Caco-2 (cell line): Measurements from ENCODE around the gene TMEM203. TPM values are rescaled to one million over a fixed set of nuclear protein-coding genes. Genes with fewer than 3 reads are reported as not detected.

Source experiments
- BruUV-seq: library from RNA; stranded (reverse); fragments of 400-500 nt; replicated peaks from 2 replicates; lab custom pipeline; 2021; lab: Mats Ljungman, UMichigan
- CTCF ChIA-PET: fragments of 300-600 bp; sonication (Branson Sonifier 250); formaldehyde crosslinking; loops from one replicate; lab custom pipeline; 2022; ENCODE audit warnings: antibody characterized with exemption; lab: Charles Lee
- POLR2A ChIA-PET: fragments of 300-600 bp; sonication (Branson Sonifier 250); formaldehyde crosslinking; loops from one replicate; lab custom pipeline; 2022; ENCODE audit warnings: antibody characterized with exemption; lab: Charles Lee
- DNase-seq, 2 experiments: peaks; one replicate each; pipeline versions ENCODE4 v3.0.0 to v3.0.0-alpha.2; 2020 to 2022
- H3K27me3 ChIP-seq: replicated peaks from 2 replicates; pipeline ENCODE4 v1.6.0; 2011; ENCODE audit warnings: low read length; ENCODE audit not compliant: control insufficient read depth, insufficient read depth
- H3K36me3 ChIP-seq: 2 replicates; pipeline ENCODE4 v1.5.1; 2011; ENCODE audit warnings: low read length; ENCODE audit not compliant: control insufficient read depth, insufficient read depth
- H3K4me1 ChIP-seq: fragments of 250-450 bp; sonication (Bioruptor Pico); 2 replicates; pipeline ENCODE4 v1.5.1; 2020; ENCODE audit warnings: mild to moderate bottlenecking
- H3K4me3 ChIP-seq: 2 replicates; pipeline ENCODE4 v1.5.1; 2011; ENCODE audit warnings: low read depth, mild to moderate bottlenecking, control low read depth, low read length
- H3K9me3 ChIP-seq: fragments of 250-450 bp; sonication (Bioruptor Pico); 2 replicates; pipeline ENCODE4 v1.5.1; 2020; ENCODE audit warnings: mild to moderate bottlenecking, moderate library complexity
- H3K27ac Mint-ChIP-seq: one replicate; pipeline ENCODE4 v1.8.0; 2022; ENCODE audit warnings: mixed read lengths; ENCODE audit not compliant: unreplicated experiment
- H3K27me3 Mint-ChIP-seq: one replicate; pipeline ENCODE4 v1.8.0; 2022; ENCODE audit warnings: mixed read lengths; ENCODE audit not compliant: insufficient read depth, unreplicated experiment
- H3K36me3 Mint-ChIP-seq: one replicate; pipeline ENCODE4 v1.8.0; 2022; ENCODE audit warnings: mild to moderate bottlenecking, mixed read lengths; ENCODE audit not compliant: insufficient read depth, unreplicated experiment
- H3K4me1 Mint-ChIP-seq: one replicate; pipeline ENCODE4 v1.8.0; 2022; ENCODE audit warnings: low read depth, mixed read lengths; ENCODE audit not compliant: unreplicated experiment
- H3K4me3 Mint-ChIP-seq: one replicate; pipeline ENCODE4 v1.8.0; 2022; ENCODE audit warnings: mild to moderate bottlenecking, moderate library complexity, mixed read lengths; ENCODE audit not compliant: unreplicated experiment
- H3K9me3 Mint-ChIP-seq: one replicate; pipeline ENCODE4 v1.8.0; 2022; ENCODE audit warnings: mixed read lengths; ENCODE audit not compliant: unreplicated experiment
- CTCF ChIP-seq, 2 experiments: fragments of 200-600 bp in 1 of 2; IDR thresholded peaks; 1 replicate in 1 of 2; 2 replicates in 1 of 2; pipeline versions ENCODE4 v1.5.1 to v1.8.0; 2011 to 2022; ENCODE audit warnings: antibody characterized with exemption in 1 of 2, control low read depth in 1 of 2, inconsistent platforms in 1 of 2, low read depth in 1 of 2, low read length in 1 of 2, mild to moderate bottlenecking in 1 of 2, moderate library complexity in 1 of 2; ENCODE audit not compliant: insufficient read depth in 1 of 2, severe bottlenecking in 1 of 2, unreplicated experiment in 1 of 2
- intact Hi-C: fragments of 100-400 bp; cut with micrococcal nuclease; formaldehyde crosslinking; loops from one replicate; pipeline ENCODE4 v1.10.0; 2022; ENCODE audit not compliant: unreplicated experiment
- total RNA-seq: library from RNA; stranded (reverse); gene quantifications from 2 replicates; pipeline ENCODE4 v1.2.3, GENCODE V29; 2022

Gene TMEM203
- total RNA-seq, 1 experiment from 2014 or later = 38.4 TPM

GRCh38 chr9:137230705-137231371 lies 25.4 kb upstream of the TMEM203 start, which contains the start of gene SLC34A3:
SLC34A3 (plus strand) TSS chr9:137230901; CDS start chr9:137231703, 802 bp downstream.
- Mint-ChIP-seq H3K27me3 (no peaks in the 10 kb centered on the region), H3K4me1 (peaks cover 19% of the 10 kb centered on the region), H3K27ac (no peak within 1 kb of the TSS), H3K4me3 (no peak within 1 kb of the TSS), H3K36me3 (peaks cover 14% of the 10 kb centered on the region), H3K9me3 (no peaks in the 10 kb centered on the region)
- no peak for DNase-seq
- Histone ChIP-seq H3K36me3 (no peaks in the 10 kb centered on the region), H3K9me3 (no peaks in the 10 kb centered on the region), H3K4me3 (no peak within 1 kb of the TSS), H3K27me3 (no peaks in the 10 kb centered on the region), H3K4me1 (peaks cover 42% of the 10 kb centered on the region)
- TF ChIP-seq CTCF (IDR thresholded peaks at IDR 0.05; ENCODE audit: insufficient read depth in 1 of 2, low read depth in 1 of 2, low read length in 1 of 2, severe bottlenecking in 1 of 2, unreplicated experiment in 1 of 2) = no peak
- intact Hi-C loops = no loop called here
- ChIA-PET CTCF (interaction anchor here (0.6 to 1.0 kb wide), 2 partner anchors 41 to 117 kb away, joined by 3 to 4 read pairs; no protein-coding TSS in a partner anchor), POLR2A (interaction anchor here (0.6 kb wide), 1 partner anchor 7 kb away, joined by 7 read pairs; no protein-coding TSS in a partner anchor)
- BruUV-seq = no TSS peak

GRCh38 chr9:137229903-137230704 lies 24.7 kb upstream of the TMEM203 start:
- Histone ChIP-seq H3K27me3 (no peaks in the 10 kb centered on the region), H3K36me3 (no peaks in the 10 kb centered on the region), H3K4me3 (no peak overlapping the region), H3K9me3 (no peaks in the 10 kb centered on the region), H3K4me1 (peaks cover 38% of the 10 kb centered on the region)
- POLR2A ChIA-PET = interaction anchor here (0.6 to 0.7 kb wide), 2 partner anchors 11 to 60 kb away, joined by 3 to 4 read pairs; partner anchors contain the start of gene TUBB4B
- Mint-ChIP-seq H3K4me3 (no peak overlapping the region), H3K9me3 (no peaks in the 10 kb centered on the region), H3K27ac (no peak overlapping the region), H3K4me1 (peaks cover 18% of the 10 kb centered on the region), H3K36me3 (peaks cover 9% of the 10 kb centered on the region), H3K27me3 (no peaks in the 10 kb centered on the region)
- DNase-seq = no peak
- CTCF ChIA-PET = interaction anchor here (0.6 to 0.7 kb wide), 2 partner anchors 10 to 181 kb away, joined by 3 to 5 read pairs; no protein-coding TSS in a partner anchor
- no peak for TF ChIP-seq CTCF (IDR thresholded peaks at IDR 0.05; ENCODE audit: insufficient read depth in 1 of 2, low read depth in 1 of 2, low read length in 1 of 2, severe bottlenecking in 1 of 2, unreplicated experiment in 1 of 2)
- intact Hi-C loops = no loop called here
- BruUV-seq = no TSS peak
